IPS DF 4.7 (cell line): ENCODE data around the gene LRPPRC.

Experiments used
- DNase-seq: peaks from one replicate; pipeline ENCODE4 v3.0.0-alpha.2; 2013; ENCODE audit warnings: low spot score; ENCODE audit errors: extremely low read depth

The LRPPRC gene

GRCh38 chr2:43980902-43981301, 14.9 kb downstream of the LRPPRC start:
- no peak for DNase-seq

- no peak for DNase-seq
Observed at GRCh38 chr2:43977677-43978375, 18.0 kb downstream of the LRPPRC start.

DNA sequence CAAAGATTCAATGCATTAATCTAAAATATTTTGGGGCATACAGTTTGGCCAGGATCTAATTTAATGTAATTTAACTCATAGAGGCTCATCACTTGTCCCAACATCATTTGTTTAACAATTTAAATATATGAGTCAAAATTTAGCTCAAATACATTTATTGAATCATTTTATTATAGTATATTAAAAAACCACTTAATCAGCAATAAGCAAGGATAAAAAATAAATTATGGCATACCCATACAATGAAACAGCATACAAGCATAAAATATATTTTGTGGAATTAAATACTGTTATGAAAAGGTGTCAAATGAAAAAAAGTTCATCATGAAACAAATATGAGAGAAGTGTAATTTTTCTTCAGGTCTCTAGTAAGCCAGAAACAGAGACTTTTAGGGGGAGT, 34.9 kb downstream of the LRPPRC start:
- no peak for DNase-seq

- no peak for DNase-seq
Observed at GRCh38 chr2:43958397-43959275, 37.2 kb downstream of the LRPPRC start.

DNA sequence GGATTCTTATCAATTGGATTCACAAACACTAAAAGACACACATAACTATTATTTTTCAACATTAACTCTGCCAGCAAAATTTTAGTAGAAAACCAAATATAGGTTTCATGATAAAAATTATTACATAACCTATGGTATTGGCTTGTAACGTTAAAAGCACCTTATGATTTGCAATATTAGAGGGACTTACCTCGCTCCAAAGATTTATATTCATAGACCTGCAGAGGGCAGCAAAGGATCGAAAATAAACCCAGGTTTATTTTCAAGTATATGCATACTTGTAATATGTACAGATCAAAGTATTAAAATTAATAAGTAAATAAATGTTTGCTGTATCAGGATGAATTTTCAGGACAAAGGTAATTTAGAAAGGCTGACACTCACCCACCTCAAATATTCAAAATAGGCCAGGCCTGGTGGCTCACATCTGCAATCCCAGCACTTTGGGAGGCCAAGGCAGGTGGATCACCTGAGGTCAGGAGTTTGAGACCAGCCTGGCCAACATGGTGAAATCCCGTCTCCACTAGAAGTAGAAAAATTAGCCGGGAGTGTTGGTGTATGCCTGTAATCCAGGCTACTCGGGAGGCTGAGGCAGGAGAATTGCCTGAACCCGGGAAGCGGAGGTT, 45.3 kb downstream of the LRPPRC start:
- DNase-seq = no peak

- DNase-seq = no peak
Observed at GRCh38 chr2:43948370-43948769, 47.4 kb downstream of the LRPPRC start.

GRCh38 chr2:43946685-43947084, 49.1 kb downstream of the LRPPRC start:
- no peak for DNase-seq

GRCh38 chr2:43945439-43945838, 50.4 kb downstream of the LRPPRC start:
- no peak for DNase-seq

DNA sequence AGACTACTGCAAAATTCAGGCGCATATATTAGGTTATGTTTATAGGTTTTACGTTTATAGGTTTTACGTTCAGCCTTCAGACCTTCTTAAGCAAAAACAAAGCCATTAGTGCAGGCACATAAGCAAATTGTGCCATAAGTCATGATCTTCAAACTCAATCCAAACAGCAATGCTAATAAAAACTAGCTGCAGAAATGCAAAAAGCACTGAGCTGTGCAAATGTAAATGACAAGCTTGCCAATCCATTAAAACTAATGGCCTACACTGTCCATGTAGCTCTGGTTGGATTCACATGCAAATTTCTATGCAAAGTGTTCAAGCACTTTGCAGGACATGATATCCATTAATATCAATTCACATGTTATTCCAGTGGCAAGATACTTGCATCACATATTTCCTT, 50.9 kb downstream of the LRPPRC start:
- no peak for DNase-seq

DNA sequence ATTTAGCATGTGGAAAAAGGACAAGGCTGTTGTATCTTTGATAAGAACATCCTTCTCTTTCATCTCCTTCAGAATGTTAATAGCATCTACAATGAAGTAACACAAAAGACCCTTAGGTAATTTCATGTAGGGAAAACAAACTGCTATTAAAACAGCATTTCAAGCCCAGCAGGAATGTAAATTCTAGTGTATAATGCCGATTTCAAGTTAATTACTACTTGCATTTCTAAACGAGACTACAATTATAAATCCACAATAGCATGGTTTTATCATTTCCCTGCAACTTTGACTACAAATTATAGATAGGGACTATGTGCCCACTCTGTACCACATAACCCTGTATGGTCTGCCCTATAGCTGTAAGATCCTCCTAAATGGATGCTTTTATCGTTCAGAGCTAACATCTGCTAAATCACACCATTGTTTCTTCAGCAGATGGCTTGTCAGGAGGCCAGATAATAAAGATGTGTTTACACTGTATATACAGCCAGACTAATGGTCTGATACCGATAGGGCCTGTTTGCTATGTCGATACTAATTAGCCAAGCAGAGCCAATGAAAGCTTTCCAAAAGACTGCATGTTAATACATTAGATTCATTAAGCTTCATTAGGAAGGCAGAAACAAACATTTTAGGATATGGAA, 51.9 kb downstream of the LRPPRC start:
- no peak for DNase-seq

- DNase-seq = no peak
Observed at GRCh38 chr2:43943323-43943722, 52.5 kb downstream of the LRPPRC start.

DNA sequence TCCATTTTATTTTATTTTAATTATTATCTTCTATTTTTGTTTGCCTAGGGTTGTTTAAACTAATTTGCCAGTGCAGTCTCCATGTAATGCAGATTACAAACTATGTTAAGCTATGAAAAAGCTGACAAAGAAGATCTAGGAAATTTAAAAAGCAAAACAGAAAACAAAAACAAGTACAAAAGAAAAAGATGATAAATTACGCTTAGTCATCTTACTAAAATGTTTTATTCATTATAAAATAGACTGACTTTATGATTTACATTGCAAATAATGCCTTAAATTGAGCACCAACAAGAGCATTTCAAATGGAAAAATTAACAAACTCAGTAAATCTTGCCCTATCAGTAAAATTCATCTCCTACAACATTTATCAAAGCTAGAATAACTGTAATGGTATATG, 52.9 kb downstream of the LRPPRC start:
- DNase-seq = no peak

- DNase-seq = no peak
Observed at GRCh38 chr2:43941966-43942365, 53.8 kb downstream of the LRPPRC start.

- DNase-seq = no peak
Observed at GRCh38 chr2:43941359-43941758, 54.4 kb downstream of the LRPPRC start.

DNA sequence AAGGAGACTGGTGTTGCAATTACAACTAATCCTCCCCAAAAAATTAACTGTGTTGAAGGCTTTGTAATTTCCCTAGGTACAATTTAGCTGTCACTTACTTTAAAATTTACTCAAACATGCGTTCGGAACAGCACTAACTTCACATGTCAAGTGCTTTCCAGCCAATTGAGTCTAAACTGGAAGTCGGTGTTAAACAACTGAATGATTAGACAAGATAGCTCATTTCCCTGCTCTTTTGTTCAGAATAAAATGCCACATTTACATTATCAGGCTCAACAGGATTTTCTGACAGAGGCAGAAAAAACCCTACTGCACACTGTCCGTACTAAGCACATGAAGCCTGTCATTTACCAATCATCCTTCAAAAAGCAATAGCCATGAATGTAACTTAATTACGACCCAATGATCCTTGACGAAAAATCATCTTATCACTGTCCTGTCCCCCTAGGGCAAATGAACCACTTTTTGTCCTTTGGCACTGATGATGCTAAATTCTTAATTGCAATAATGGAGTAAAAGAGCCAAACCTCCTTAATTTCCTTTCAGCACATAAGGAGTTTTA, 56.0 kb downstream of the LRPPRC start:
- DNase-seq = no peak

- DNase-seq = no peak
Observed at GRCh38 chr2:43937269-43937820, 58.4 kb downstream of the LRPPRC start.

DNA sequence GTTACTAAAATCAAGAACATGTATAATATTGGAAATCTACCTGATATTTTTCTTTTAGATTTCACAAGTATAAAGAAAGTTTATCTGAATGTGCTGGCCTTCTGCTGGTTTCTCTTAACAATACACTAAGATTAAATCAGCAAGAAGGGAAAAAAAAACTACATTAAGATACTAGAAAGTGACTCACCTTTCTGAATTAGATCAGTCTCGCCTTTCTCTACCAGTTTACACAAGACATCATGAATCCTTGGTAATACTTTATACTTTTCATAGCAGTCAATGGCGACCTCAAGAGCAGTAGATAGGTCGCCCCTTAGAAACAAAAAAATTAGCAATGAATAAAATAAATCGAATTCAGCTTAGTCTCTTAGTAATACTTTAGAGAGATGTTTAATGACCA, 61.2 kb downstream of the LRPPRC start:
- no peak for DNase-seq

DNA sequence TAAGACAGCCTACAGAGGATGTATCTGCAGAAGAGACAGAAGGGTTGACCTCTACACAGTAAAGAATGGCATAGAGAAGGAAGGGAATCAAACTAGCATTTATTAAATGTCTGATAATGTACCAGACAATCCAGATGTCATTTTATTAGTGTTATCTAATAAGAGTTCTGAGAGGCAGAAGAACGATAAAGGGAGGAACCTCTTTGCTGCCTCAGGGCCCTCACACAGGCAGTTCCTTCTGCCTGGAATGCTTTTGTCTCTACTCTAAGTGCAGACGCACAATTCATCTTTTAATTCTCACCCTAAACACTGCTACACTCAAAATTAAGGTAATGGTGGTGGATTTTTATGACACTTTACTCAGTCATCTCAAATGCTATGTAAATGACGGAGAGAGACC, 64.5 kb downstream of the LRPPRC start:
- no peak for DNase-seq

- no peak for DNase-seq
Observed at GRCh38 chr2:43927442-43927841, 68.3 kb downstream of the LRPPRC start.

DNA sequence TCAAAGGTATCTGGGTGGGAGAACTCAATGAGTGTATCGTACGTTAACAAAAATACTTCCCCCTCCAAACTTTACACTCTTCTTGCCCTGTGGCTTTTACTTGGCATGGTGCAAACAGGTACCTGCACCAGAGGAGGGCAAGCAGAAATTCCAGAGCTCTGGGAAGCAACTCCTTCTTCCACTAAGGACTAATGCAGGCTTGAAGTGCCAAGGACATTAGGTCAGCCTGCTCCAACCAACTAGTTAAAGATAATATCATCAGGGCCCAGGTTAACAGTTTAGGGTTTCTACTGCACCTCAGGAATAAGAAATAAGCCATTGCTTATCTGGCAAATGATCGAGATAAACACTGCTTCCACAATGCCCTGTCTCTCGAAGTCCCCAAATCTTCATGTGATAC, 70.4 kb downstream of the LRPPRC start:
- no peak for DNase-seq

GRCh38 chr2:43924463-43924862, 71.3 kb downstream of the LRPPRC start:
- DNase-seq = no peak
